ENCODE results near the gene CHRNE.
"Not testable (repeated sequence)": the region's sequence is repeated elsewhere in the genome, so short reads cannot be mapped to it uniquely, and the experiment has no call there.

The CHRNE gene

GRCh38 chr17:4908301-4908700, 5.4 kb upstream of the CHRNE start:
- Histone ChIP-seq H2BK12ac (ENCODE audit: low read length in 2 of 2) (peak overlapping the region; percentile 29 to 38), H3K4me1 (ENCODE audit: control insufficient read depth, insufficient read depth, low read depth, low read length) (peaks cover 14% of the 10 kb centered on the region), H3K79me1 (replicated peaks; ENCODE audit: low read length, poor library complexity, severe bottlenecking) (no peaks in the 10 kb centered on the region), H2BK120ac (ENCODE audit: low read depth, low read length) (no peak overlapping the region), H3K9ac (ENCODE audit: low read length) (peak overlapping the region; percentile 74), H3K36me3 (ENCODE audit: control insufficient read depth in 1 of 2, insufficient read depth in 2 of 2, low read depth in 1 of 2, low read length in 2 of 2) (no peaks in the 10 kb centered on the region), H2BK5ac (ENCODE audit: low read depth, low read length, poor library complexity, severe bottlenecking) (no peak overlapping the region), H2BK15ac (ENCODE audit: low read depth, poor library complexity, severe bottlenecking) (no peak overlapping the region), H3K4me3 (ENCODE audit: insufficient read depth in 1 of 2, low read depth in 1 of 2, low read length in 2 of 2) (no peak overlapping the region), H4K8ac (ENCODE audit: low read length) (peak overlapping the region; percentile 9), H3K18ac (ENCODE audit: low read depth in 1 of 2, low read length in 2 of 2) (peak overlapping the region; percentile 1 to 79), H3K27ac (ENCODE audit: low read length, poor library complexity, severe bottlenecking) (peak overlapping the region; percentile 3), H3K9me3 (ENCODE audit: control insufficient read depth, low read length) (no peaks in the 10 kb centered on the region), H3K4me2 (ENCODE audit: low read length, poor library complexity, severe bottlenecking) (no peak overlapping the region), H2AFZ (ENCODE audit: low read depth, low read length) (peak overlapping the region; percentile 34), H3K23ac (ENCODE audit: low read length in 2 of 2) (no peak overlapping the region), H3K27me3 (ENCODE audit: control insufficient read depth in 1 of 2, insufficient read depth in 1 of 2, low read length in 2 of 2) (peaks cover 3 to 16% of the 10 kb centered on the region in 2 experiments), H3K14ac (ENCODE audit: low read length in 2 of 2) (no peak overlapping the region), H3K4ac (ENCODE audit: low read depth in 1 of 2, low read length in 2 of 2) (peak overlapping the region in 1 of 2 experiments; percentile 40), H2AK5ac (ENCODE audit: low read length, severe bottlenecking) (no peak overlapping the region), H4K91ac (ENCODE audit: low read length) (peak overlapping the region; percentile 2)
- 40% methylated on average over 10 of the region's 10 CpGs for WGBS
- DNase-seq = peak; percentile 39

- peaks cover 14% of the 10 kb centered on the region for H3K4me1 ChIP-seq (ENCODE audit: control insufficient read depth, insufficient read depth, low read depth, low read length)
- not testable (repeated sequence) for H3K36me3 ChIP-seq (ENCODE audit: control insufficient read depth in 1 of 2, insufficient read depth in 2 of 2, low read depth in 1 of 2, low read length in 2 of 2); H2BK5ac ChIP-seq (ENCODE audit: low read depth, low read length, poor library complexity, severe bottlenecking); H3K23ac ChIP-seq (ENCODE audit: low read length in 2 of 2); H4K91ac ChIP-seq (ENCODE audit: low read length); H2BK120ac ChIP-seq (ENCODE audit: low read depth, low read length); H3K79me1 ChIP-seq (replicated peaks; ENCODE audit: low read length, poor library complexity, severe bottlenecking); H4K8ac ChIP-seq (ENCODE audit: low read length); H3K9ac ChIP-seq (ENCODE audit: low read length); H2BK12ac ChIP-seq (ENCODE audit: low read length in 2 of 2); H2AFZ ChIP-seq (ENCODE audit: low read depth, low read length); H3K9me3 ChIP-seq (ENCODE audit: control insufficient read depth, low read length); H2BK15ac ChIP-seq (ENCODE audit: low read depth, poor library complexity, severe bottlenecking); H3K4ac ChIP-seq (ENCODE audit: low read depth in 1 of 2, low read length in 2 of 2); H2AK5ac ChIP-seq (ENCODE audit: low read length, severe bottlenecking); H3K14ac ChIP-seq (ENCODE audit: low read length in 2 of 2); H3K4me2 ChIP-seq (ENCODE audit: low read length, poor library complexity, severe bottlenecking); H3K27ac ChIP-seq (ENCODE audit: low read length, poor library complexity, severe bottlenecking); DNase-seq; H3K18ac ChIP-seq (ENCODE audit: low read depth in 1 of 2, low read length in 2 of 2); H3K4me3 ChIP-seq (ENCODE audit: insufficient read depth in 1 of 2, low read depth in 1 of 2, low read length in 2 of 2)
- peaks cover 3 to 29% of the 10 kb centered on the region in 2 experiments for H3K27me3 ChIP-seq (ENCODE audit: control insufficient read depth in 1 of 2, insufficient read depth in 1 of 2, low read length in 2 of 2)
Measured at GRCh38 chr17:4906642-4907041, 3.7 kb upstream of the CHRNE start.

- H3K14ac ChIP-seq (ENCODE audit: low read length in 2 of 2) = no peak overlapping the region
- peaks cover under 1 to 47% of the 10 kb centered on the region in 2 experiments for H3K36me3 ChIP-seq (ENCODE audit: control insufficient read depth in 1 of 2, insufficient read depth in 2 of 2, low read depth in 1 of 2, low read length in 2 of 2)
- DNase-seq = no peak
- H3K9ac ChIP-seq (ENCODE audit: low read length) = no peak overlapping the region
- no peak overlapping the region for H2AK5ac ChIP-seq (ENCODE audit: low read length, severe bottlenecking)
- peaks cover 3 to 42% of the 10 kb centered on the region in 2 experiments for H3K27me3 ChIP-seq (ENCODE audit: control insufficient read depth in 1 of 2, insufficient read depth in 1 of 2, low read length in 2 of 2)
- H3K4me1 ChIP-seq (ENCODE audit: control insufficient read depth, insufficient read depth, low read depth, low read length) = no peaks in the 10 kb centered on the region
- H4K91ac ChIP-seq (ENCODE audit: low read length) = no peak overlapping the region
- H3K4me3 ChIP-seq (ENCODE audit: insufficient read depth in 1 of 2, low read depth in 1 of 2, low read length in 2 of 2) = no peak overlapping the region
- H2AFZ ChIP-seq (ENCODE audit: low read depth, low read length) = no peak overlapping the region
- no peak overlapping the region for H3K4me2 ChIP-seq (ENCODE audit: low read length, poor library complexity, severe bottlenecking)
- no peak overlapping the region for H2BK15ac ChIP-seq (ENCODE audit: low read depth, poor library complexity, severe bottlenecking)
- no peaks in the 10 kb centered on the region for H3K79me1 ChIP-seq (replicated peaks; ENCODE audit: low read length, poor library complexity, severe bottlenecking)
- no peak overlapping the region for H2BK5ac ChIP-seq (ENCODE audit: low read depth, low read length, poor library complexity, severe bottlenecking)
- no peak overlapping the region for H2BK12ac ChIP-seq (ENCODE audit: low read length in 2 of 2)
- no peak overlapping the region for H3K18ac ChIP-seq (ENCODE audit: low read depth in 1 of 2, low read length in 2 of 2)
- H4K8ac ChIP-seq (ENCODE audit: low read length) = no peak overlapping the region
- no peak overlapping the region for H3K23ac ChIP-seq (ENCODE audit: low read length in 2 of 2)
- no peaks in the 10 kb centered on the region for H3K9me3 ChIP-seq (ENCODE audit: control insufficient read depth, low read length)
- H3K27ac ChIP-seq (ENCODE audit: low read length, poor library complexity, severe bottlenecking) = no peak overlapping the region
- 81% methylated on average over 8 of the region's 8 CpGs for WGBS
- H3K4ac ChIP-seq (ENCODE audit: low read depth in 1 of 2, low read length in 2 of 2) = no peak overlapping the region
- no peak overlapping the region for H2BK120ac ChIP-seq (ENCODE audit: low read depth, low read length)
Measured at GRCh38 chr17:4902540-4902939, 358 bp downstream of the CHRNE start.

- Histone ChIP-seq H2BK5ac (ENCODE audit: low read depth, low read length, poor library complexity, severe bottlenecking) (no peak overlapping the region), H3K27ac (ENCODE audit: low read length, poor library complexity, severe bottlenecking) (no peak overlapping the region), H4K91ac (ENCODE audit: low read length) (no peak overlapping the region), H3K9ac (ENCODE audit: low read length) (no peak overlapping the region), H4K8ac (ENCODE audit: low read length) (no peak overlapping the region), H3K14ac (ENCODE audit: low read length in 2 of 2) (no peak overlapping the region), H3K36me3 (ENCODE audit: control insufficient read depth in 1 of 2, insufficient read depth in 2 of 2, low read depth in 1 of 2, low read length in 2 of 2) (peaks cover 8 to 55% of the 10 kb centered on the region in 2 experiments), H2AFZ (ENCODE audit: low read depth, low read length) (no peak overlapping the region), H2BK120ac (ENCODE audit: low read depth, low read length) (no peak overlapping the region), H3K79me1 (replicated peaks; ENCODE audit: low read length, poor library complexity, severe bottlenecking) (no peaks in the 10 kb centered on the region), H2BK15ac (ENCODE audit: low read depth, poor library complexity, severe bottlenecking) (no peak overlapping the region), H3K23ac (ENCODE audit: low read length in 2 of 2) (no peak overlapping the region), H3K4ac (ENCODE audit: low read depth in 1 of 2, low read length in 2 of 2) (no peak overlapping the region), H3K27me3 (ENCODE audit: control insufficient read depth in 1 of 2, insufficient read depth in 1 of 2, low read length in 2 of 2) (peaks cover 3 to 42% of the 10 kb centered on the region in 2 experiments), H3K4me3 (ENCODE audit: insufficient read depth in 1 of 2, low read depth in 1 of 2, low read length in 2 of 2) (no peak overlapping the region), H3K4me1 (ENCODE audit: control insufficient read depth, insufficient read depth, low read depth, low read length) (no peaks in the 10 kb centered on the region), H3K9me3 (ENCODE audit: control insufficient read depth, low read length) (no peaks in the 10 kb centered on the region), H2BK12ac (ENCODE audit: low read length in 2 of 2) (no peak overlapping the region), H2AK5ac (ENCODE audit: low read length, severe bottlenecking) (no peak overlapping the region), H3K18ac (ENCODE audit: low read depth in 1 of 2, low read length in 2 of 2) (no peak overlapping the region), H3K4me2 (ENCODE audit: low read length, poor library complexity, severe bottlenecking) (no peak overlapping the region)
- WGBS = 84% methylated on average over 45 of the region's 48 CpGs
- DNase-seq = no peak
Measured at GRCh38 chr17:4901648-4902344, 1.1 kb downstream of the CHRNE start.
